GM19023 (cell line): ENCODE results near the gene SPEM1.

Experiments used
- ATAC-seq: cut with Tn5 transposase; IDR thresholded peaks from one replicate; pipeline ENCODE4 v1.9.1; 2021; ENCODE audit warnings: mild to moderate bottlenecking, moderate library complexity; ENCODE audit not compliant: unreplicated experiment

The SPEM1 gene

GRCh38 chr17:7398612-7399011 is 21.5 kb upstream of the SPEM1 start:
- ATAC-seq: no peak

DNA sequence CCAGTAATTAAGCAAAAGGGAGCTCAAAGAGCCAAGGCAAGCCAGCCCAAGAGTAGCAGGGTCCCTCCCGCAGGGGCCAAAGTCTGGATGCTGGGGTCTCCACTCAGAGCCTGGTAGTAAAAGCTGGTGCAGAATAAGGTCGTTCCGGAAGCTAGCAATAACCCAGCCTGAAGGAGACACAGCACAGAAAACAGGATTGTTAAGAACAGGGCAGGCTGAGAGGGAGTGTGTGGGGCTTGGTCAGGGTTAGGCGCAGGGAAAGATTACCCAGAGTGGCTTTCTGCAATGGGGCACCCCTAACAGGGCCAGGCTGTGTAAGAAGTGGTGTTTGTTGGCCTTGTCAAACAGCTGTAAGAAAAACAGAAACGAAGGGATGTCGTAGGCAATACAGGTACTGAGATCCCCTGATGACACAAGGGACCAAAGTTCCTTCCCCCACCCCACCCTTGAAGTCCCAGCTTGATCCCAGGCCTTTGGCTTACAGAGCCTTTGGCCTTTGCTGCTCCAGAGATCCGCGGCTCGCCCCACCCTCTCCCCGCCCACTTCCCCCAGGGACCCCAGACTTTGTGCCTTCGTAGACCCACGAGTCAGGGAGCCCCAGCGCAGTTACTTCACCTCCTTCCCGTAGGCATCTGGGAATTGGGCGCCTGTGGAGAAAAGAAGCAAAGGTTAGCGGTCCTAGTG is 16.9 kb upstream of the SPEM1 start:
- ATAC-seq: no peak

DNA sequence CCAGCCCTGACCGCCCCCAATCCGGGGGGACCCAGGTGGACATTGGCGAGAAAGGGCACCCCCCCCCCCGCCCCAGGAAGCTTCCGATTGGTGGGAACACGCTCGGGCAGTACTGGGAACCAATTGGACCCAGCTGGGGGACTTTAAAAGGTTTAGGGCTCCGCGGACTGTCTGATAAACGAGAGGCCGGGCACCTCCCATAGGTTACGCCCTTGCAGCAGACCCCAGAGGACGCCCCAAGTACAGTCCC is 16.5 kb upstream of the SPEM1 start:
- no peak for ATAC-seq

DNA sequence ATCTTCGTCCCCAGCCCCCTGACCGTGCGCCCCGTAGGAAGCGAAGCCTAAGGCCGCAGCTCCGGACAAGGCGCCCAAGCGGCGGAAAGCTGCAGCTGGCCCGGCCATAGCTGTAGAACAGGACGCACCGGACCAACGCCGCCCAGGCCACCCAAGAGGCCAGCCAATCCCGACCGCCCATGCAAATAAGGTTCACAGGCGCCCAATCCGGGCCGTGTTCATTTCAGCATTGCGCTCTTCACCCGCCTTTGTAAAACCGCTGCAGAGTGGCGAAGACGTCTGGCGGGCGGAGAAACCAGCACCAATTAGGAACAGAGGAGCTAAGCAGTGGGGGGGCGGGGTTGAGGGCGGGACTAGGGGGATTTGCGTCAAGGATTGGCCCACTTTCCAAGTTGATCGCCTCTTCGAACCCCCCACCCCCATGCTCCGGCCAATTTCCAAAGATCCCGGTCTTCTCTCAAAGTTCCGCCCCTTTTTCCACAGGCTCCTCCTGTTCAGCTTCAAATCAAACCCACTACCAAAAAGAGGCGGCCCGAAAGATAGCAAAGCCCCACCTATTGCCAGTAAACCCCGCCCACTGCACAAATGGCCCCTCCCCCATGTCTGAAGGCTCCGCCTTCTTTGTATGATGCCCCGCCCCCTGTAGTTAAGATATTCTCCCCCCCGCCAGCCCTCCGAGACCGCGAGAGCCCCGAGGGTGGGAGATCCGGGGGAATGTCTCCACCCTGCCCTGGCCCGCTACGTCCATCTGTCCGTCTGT is 16.0 kb upstream of the SPEM1 start, which contains the start of gene TMEM256:
Gene TMEM256, minus strand, starts transcription at position 121 of the 760 bp plus-strand sequence. Its CDS starts 13 bp downstream, at position 108.
- peak; percentile 93 for ATAC-seq

DNA sequence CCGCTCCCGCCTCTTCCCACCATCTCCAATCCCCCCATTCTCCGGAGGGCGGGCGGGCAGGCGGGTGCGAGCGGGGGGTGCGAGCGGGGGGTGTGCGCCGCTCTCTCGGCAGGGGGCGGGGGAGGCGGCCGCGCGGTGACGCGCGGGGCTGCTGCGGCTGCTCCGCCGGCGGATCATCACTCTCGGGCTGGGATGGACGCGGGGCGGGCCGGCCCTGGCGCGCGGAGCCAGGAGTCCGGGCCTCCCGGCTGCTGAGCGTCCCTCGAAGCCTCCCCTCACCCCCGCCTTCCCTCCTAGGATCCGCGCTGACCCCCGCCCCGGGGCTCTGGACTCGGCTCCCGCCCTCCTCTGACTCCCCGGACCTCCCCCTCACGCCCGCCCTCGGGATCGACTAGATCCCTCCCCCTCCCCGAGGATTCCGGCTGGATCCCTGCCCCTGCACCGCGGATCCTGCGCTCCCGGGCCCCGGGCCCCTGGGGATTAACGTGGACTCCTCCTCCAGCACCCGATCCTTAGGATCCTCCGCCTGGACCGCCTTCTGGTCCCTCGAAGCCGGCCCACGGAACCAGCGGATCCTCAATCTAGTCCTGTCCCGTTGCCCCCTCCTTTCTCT is 15.3 kb upstream of the SPEM1 start:
- ATAC-seq: no peak

GRCh38 chr17:7405350-7406234 is 14.5 kb upstream of the SPEM1 start:
- no peak for ATAC-seq

GRCh38 chr17:7406235-7406825 is 13.8 kb upstream of the SPEM1 start:
- no peak for ATAC-seq

GRCh38 chr17:7407082-7407481 is 13.0 kb upstream of the SPEM1 start:
- no peak for ATAC-seq

- ATAC-seq: no peak
Measured at GRCh38 chr17:7407485-7408251, 12.5 kb upstream of the SPEM1 start, which contains the start of gene NLGN2. Gene NLGN2, plus strand, starts transcription at chr17:7407845. Its CDS starts 411 bp downstream, at chr17:7408256.

DNA sequence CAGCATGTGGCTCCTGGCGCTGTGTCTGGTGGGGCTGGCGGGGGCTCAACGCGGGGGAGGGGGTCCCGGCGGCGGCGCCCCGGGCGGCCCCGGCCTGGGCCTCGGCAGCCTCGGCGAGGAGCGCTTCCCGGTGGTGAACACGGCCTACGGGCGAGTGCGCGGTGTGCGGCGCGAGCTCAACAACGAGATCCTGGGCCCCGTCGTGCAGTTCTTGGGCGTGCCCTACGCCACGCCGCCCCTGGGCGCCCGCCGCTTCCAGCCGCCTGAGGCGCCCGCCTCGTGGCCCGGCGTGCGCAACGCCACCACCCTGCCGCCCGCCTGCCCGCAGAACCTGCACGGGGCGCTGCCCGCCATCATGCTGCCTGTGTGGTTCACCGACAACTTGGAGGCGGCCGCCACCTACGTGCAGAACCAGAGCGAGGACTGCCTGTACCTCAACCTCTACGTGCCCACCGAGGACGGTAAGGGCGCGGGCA is 11.8 kb upstream of the SPEM1 start:
- no peak for ATAC-seq

- ATAC-seq: no peak
Measured at GRCh38 chr17:7408863-7409262, 11.3 kb upstream of the SPEM1 start.

GRCh38 chr17:7409716-7410115 is 10.4 kb upstream of the SPEM1 start:
- no peak for ATAC-seq

GRCh38 chr17:7410634-7411426 is 9.3 kb upstream of the SPEM1 start:
- no peak for ATAC-seq

DNA sequence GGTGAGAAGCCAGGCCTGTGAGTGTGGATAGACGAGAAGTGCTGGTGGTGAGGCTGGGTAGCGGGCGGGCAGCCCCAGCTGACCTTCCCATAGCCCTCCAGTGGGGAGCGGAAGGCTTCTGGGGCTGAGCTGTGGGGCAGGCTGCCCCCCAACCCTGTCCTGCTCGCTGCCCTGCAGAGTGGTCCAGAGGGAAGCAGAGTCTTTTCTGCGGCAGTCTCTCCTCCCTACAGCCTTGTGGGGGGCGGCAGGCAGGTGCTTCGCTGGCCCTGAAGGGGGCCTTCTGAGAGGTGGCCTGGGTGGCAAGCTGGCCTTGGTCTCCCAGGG is 8.7 kb upstream of the SPEM1 start:
- ATAC-seq: no peak

- no peak for ATAC-seq
Measured at GRCh38 chr17:7413346-7413985, 6.7 kb upstream of the SPEM1 start.

DNA sequence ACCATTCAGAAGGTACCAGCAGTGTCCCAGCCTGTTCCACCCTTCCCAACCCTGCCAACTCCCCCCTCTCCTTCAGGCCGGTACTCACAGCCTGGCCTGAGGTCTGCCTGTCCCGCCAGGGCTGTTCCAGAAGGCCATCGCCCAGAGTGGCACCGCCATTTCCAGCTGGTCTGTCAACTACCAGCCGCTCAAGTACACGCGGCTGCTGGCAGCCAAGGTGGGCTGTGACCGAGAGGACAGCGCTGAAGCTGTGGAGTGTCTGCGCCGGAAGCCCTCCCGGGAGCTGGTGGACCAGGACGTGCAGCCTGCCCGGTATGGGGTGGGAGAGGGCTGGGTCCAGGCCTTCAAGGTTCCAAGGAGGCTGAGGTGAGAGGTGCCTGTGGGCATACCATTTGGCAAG is 5.3 kb upstream of the SPEM1 start:
- no peak for ATAC-seq

GRCh38 chr17:7415784-7416183 is 4.3 kb upstream of the SPEM1 start:
- ATAC-seq: no peak

DNA sequence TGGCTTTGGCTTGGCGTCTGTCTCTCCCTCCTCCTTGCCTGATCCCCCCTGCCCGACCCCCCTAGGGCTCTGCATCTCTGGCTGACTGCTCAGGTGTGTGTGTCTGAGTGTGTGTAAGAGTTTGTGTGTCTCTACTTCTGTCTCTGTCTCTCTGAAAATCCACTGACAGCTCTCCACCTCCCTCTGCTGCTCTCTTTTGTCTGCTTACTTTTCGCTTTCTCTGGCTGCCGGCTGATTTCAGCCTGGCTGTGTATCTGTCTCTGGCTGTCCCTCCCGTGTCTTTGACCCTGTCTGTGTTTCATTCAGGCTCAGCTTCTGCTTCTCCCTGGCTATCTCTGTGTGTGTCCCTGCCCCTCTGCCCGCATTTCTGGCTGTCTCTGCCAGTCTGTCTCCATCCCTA is 3.8 kb upstream of the SPEM1 start:
- ATAC-seq: no peak
